BLaER1 (cell line): ENCODE results near the gene RXFP3.

ENCODE experiments used
- H3K27ac ChIP-seq: shearing (Covaris generic); formaldehyde crosslinking; 2 replicates; pipeline ENCODE4 v1.8.1; 2022
- H3K27me3 ChIP-seq: shearing (Covaris generic); formaldehyde crosslinking; 2 replicates; pipeline ENCODE4 v1.8.1; 2022
- H3K36me3 ChIP-seq: shearing (Covaris generic); formaldehyde crosslinking; 2 replicates; pipeline ENCODE4 v1.8.1; 2022
- H3K4me1 ChIP-seq: shearing (Covaris generic); formaldehyde crosslinking; 2 replicates; pipeline ENCODE4 v1.8.1; 2022
- H3K4me2 ChIP-seq: shearing (Covaris generic); formaldehyde crosslinking; 2 replicates; pipeline ENCODE4 v1.8.1; 2022
- H3K4me3 ChIP-seq: shearing (Covaris generic); formaldehyde crosslinking; 2 replicates; pipeline ENCODE4 v1.8.1; 2022
- H3K9ac ChIP-seq: shearing (Covaris generic); formaldehyde crosslinking; 2 replicates; pipeline ENCODE4 v1.8.1; 2022
- H3K9me3 ChIP-seq: shearing (Covaris generic); formaldehyde crosslinking; 2 replicates; pipeline ENCODE4 v1.8.1; 2022
- H4K20me1 ChIP-seq: shearing (Covaris generic); formaldehyde crosslinking; 2 replicates; pipeline ENCODE4 v1.8.1; 2022
- Cebpa-rat ChIP-seq: shearing (Covaris generic); IDR thresholded peaks from 2 replicates; pipeline ENCODE4 v1.8.1; 2022

The RXFP3 gene

DNA sequence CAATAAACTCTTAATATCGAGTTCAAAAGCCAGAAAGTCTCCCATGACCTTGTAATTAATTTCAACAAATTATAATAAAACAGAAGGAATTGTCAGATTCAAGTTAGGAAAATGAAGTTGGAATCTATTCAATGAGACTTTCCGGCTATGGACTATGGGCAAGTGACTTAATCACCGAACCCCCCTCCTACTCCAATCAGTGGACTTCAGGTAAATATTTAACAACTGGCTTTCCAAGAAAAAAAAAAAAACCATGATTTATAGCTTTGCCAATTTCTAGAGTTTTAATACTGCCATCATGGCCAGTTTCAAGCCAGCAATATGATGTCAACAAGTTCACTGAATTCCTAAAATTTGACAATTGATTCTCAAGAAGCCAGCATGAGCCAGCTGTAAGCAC lies 43.8 kb downstream of the RXFP3 start:
- no peaks in the 10 kb centered on the region for H3K27me3 ChIP-seq
- no peaks in the 10 kb centered on the region for H4K20me1 ChIP-seq
- TF ChIP-seq Cebpa-rat: no peak
- no peak overlapping the region for H3K4me3 ChIP-seq
- no peak overlapping the region for H3K27ac ChIP-seq
- no peaks in the 10 kb centered on the region for H3K9me3 ChIP-seq
- H3K4me2 ChIP-seq: no peak overlapping the region
- no peaks in the 10 kb centered on the region for H3K4me1 ChIP-seq
- no peak overlapping the region for H3K9ac ChIP-seq
- no peaks in the 10 kb centered on the region for H3K36me3 ChIP-seq

DNA sequence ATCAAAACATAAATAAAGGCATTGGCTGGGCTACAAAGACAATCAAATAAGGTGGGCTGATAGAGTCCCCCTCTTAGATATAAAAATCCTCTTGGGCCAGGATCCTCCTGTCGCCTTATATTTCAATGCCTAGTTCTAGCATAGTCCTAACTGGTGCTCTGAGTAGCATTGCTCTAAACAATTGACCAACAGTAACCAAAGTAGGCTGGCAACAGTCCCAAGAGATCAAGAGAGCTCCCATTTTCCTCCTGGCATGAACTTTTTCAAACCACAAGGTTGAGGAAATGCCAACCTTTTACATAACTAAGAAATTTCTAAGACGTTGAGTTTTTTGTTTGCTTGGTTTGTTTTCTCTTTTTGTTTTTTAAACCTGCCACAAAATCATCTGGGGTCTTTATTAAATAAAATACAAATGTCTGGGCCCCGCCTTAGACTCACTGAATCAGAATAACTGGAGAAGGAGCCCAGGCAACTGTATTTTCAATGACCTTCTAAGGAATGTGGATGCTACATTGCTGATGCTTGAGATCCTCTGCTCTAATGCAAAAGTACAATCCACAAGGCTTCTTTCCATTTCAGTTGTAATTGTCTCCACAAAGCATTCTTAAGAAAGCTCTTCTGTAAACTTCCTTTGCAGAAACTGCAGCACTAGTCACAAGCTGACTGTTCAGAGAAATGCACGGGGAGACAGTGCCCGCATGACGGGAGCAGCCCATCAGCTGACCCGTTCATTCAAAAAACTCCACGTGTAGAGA lies 45.4 kb downstream of the RXFP3 start:
- no peak for TF ChIP-seq Cebpa-rat
- H3K4me2 ChIP-seq: no peak overlapping the region

GRCh38 chr5:33984178-33984577 lies 48.0 kb downstream of the RXFP3 start:
- Histone ChIP-seq H3K9ac (no peak overlapping the region), H3K4me1 (no peaks in the 10 kb centered on the region), H3K27me3 (no peaks in the 10 kb centered on the region), H3K4me2 (no peak overlapping the region), H3K27ac (no peak overlapping the region), H3K4me3 (no peak overlapping the region), H3K36me3 (peaks cover 29% of the 10 kb centered on the region), H4K20me1 (no peaks in the 10 kb centered on the region), H3K9me3 (0 out of 2 replicates have a peak, but pooled peaks cover 7% of the 10 kb centered on the region)
- TF ChIP-seq Cebpa-rat: no peak

More for the DNA sequence above, 45.4 kb downstream of the RXFP3 start:
- H3K27ac ChIP-seq: no peak overlapping the region
- H4K20me1 ChIP-seq: no peaks in the 10 kb centered on the region
- no peak overlapping the region for H3K9ac ChIP-seq
- H3K4me3 ChIP-seq: no peak overlapping the region
- H3K36me3 ChIP-seq: peaks cover 4% of the 10 kb centered on the region; the same call in 1 of the 2 replicates
- no peaks in the 10 kb centered on the region for H3K9me3 ChIP-seq
- H3K27me3 ChIP-seq: no peaks in the 10 kb centered on the region
- H3K4me1 ChIP-seq: no peaks in the 10 kb centered on the region

- peaks cover 31% of the 10 kb centered on the region for H3K36me3 ChIP-seq
- no peaks in the 10 kb centered on the region for H4K20me1 ChIP-seq
- no peak within 1 kb of the TSS for H3K9ac ChIP-seq
- no peak for TF ChIP-seq Cebpa-rat
- H3K27me3 ChIP-seq: no peaks in the 10 kb centered on the region
- H3K4me1 ChIP-seq: no peaks in the 10 kb centered on the region
- no peak within 1 kb of the TSS for H3K4me2 ChIP-seq
- no peak within 1 kb of the TSS for H3K4me3 ChIP-seq
- H3K27ac ChIP-seq: no peak within 1 kb of the TSS
- H3K9me3 ChIP-seq: 0 out of 2 replicates have a peak, but pooled peaks cover 7% of the 10 kb centered on the region
These were observed 48.5 kb downstream of the RXFP3 start, which contains the start of gene SLC45A2 for GRCh38 chr5:33984671-33985124. Gene SLC45A2 (minus strand): TSS chr5:33984693. CDS start chr5:33984583, 110 bp downstream.

- Histone ChIP-seq H3K9me3 (0 out of 2 replicates have a peak, but pooled peaks cover 7% of the 10 kb centered on the region), H3K9ac (no peak overlapping the region), H3K36me3 (peaks cover 31% of the 10 kb centered on the region), H3K27me3 (no peaks in the 10 kb centered on the region), H4K20me1 (no peaks in the 10 kb centered on the region), H3K4me2 (no peak overlapping the region), H3K4me3 (no peak overlapping the region), H3K4me1 (no peaks in the 10 kb centered on the region), H3K27ac (no peak overlapping the region)
- no peak for TF ChIP-seq Cebpa-rat
These were observed 49.3 kb downstream of the RXFP3 start for GRCh38 chr5:33985447-33985846.
